GM18517 (cell line): ENCODE results near the gene UCK1.

Source experiments
- ATAC-seq: cut with Tn5 transposase; IDR thresholded peaks from one replicate; pipeline ENCODE4 v1.9.1; 2021; ENCODE audit warnings: mild to moderate bottlenecking, moderate library complexity; ENCODE audit not compliant: unreplicated experiment

UCK1 gene

GRCh38 chr9:131477816-131478419 is 53.1 kb downstream of the UCK1 start:
- no peak for ATAC-seq

- no peak for ATAC-seq
Observed at GRCh38 chr9:131477367-131477766, 53.7 kb downstream of the UCK1 start.

- no peak for ATAC-seq
Observed at GRCh38 chr9:131476777-131477345, 54.2 kb downstream of the UCK1 start.

- ATAC-seq = no peak
Observed at GRCh38 chr9:131475956-131476776, 54.9 kb downstream of the UCK1 start.

- ATAC-seq = no peak
Observed at GRCh38 chr9:131475111-131475955, 55.7 kb downstream of the UCK1 start.

GRCh38 chr9:131474711-131475110 is 56.4 kb downstream of the UCK1 start:
- ATAC-seq = no peak

GRCh38 chr9:131473891-131474290 is 57.2 kb downstream of the UCK1 start:
- ATAC-seq = no peak
